NCI-H146 treated with DMSO at 0.1 percent for 48 hours (cell line): ENCODE measurements around the gene ANO6.
"Not testable (repeated sequence)": the region's sequence is repeated elsewhere in the genome, so short reads cannot be mapped to it uniquely, and the experiment has no call there.

Experiments used
- DNase-seq: peaks from one replicate; lab custom pipeline; 2025; ENCODE audit not compliant: unreplicated experiment; lab: John Stamatoyannopoulos, UW

ANO6 gene, protein sequence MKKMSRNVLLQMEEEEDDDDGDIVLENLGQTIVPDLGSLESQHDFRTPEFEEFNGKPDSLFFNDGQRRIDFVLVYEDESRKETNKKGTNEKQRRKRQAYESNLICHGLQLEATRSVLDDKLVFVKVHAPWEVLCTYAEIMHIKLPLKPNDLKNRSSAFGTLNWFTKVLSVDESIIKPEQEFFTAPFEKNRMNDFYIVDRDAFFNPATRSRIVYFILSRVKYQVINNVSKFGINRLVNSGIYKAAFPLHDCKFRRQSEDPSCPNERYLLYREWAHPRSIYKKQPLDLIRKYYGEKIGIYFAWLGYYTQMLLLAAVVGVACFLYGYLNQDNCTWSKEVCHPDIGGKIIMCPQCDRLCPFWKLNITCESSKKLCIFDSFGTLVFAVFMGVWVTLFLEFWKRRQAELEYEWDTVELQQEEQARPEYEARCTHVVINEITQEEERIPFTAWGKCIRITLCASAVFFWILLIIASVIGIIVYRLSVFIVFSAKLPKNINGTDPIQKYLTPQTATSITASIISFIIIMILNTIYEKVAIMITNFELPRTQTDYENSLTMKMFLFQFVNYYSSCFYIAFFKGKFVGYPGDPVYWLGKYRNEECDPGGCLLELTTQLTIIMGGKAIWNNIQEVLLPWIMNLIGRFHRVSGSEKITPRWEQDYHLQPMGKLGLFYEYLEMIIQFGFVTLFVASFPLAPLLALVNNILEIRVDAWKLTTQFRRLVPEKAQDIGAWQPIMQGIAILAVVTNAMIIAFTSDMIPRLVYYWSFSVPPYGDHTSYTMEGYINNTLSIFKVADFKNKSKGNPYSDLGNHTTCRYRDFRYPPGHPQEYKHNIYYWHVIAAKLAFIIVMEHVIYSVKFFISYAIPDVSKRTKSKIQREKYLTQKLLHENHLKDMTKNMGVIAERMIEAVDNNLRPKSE

DNA sequence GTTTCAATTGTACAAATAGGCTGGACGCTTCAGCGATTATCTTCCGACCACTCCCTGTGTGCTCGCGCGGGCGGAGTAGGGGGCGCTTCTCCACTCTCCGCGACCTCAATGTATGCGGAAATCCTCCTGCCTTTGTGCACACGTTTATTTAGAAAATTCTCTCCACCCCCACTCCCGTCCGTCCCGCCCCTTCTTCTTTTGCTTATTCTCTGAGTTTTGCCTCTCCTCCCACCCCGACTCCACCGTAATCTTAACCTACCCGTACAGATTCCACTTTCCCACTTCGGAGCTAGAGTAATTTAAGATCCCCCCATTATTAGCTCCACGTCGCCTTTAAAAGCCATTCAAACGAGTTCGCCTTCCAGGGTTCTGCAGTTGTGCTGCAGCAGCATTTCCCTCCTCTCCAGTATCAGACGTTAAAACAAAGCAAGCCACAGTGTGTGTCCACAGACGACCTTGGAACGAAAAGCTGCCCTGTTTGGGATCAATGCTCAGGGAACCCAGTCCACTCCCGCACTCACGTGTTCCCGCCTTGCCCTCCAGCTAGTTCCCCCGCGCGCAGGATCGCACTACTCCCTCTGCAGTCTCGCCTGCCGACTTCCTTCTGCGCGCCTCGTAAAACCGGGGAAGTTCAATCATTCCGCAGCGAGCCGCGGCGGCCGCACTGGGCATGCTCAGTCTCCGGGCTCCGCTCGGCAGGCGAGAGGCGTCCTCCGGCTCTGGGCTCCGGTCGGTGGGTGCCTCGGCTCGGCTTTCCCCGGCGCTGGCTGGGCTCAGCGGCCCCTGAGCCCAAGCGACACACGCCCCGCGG, at the start of gene ANO6:
TSS of gene ANO6 (plus strand) at position 677 of the 811 bp plus-strand sequence. CDS start 227 bp downstream, outside the sequence.
- DNase-seq = peak; percentile 87

DNA sequence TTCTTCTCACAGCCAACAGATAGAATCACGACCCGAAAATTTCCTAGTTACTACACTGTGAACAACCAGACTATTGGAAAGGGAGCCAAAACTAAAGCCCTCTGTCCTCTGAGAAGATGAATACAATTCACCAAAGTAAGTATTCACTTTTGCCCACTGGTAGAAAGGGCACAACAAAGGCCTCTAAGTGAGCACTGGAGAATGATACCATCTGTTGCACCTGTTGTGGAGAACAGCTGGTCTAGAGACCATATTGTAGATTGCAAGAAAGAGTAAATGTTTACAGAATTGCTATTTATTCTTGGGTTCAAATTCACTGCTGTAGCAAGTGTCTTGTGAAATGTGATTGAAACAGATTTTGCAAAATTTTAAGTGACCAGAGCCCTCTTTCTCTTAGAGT, 46.9 kb upstream of the ANO6 start:
- no peak for DNase-seq

DNA sequence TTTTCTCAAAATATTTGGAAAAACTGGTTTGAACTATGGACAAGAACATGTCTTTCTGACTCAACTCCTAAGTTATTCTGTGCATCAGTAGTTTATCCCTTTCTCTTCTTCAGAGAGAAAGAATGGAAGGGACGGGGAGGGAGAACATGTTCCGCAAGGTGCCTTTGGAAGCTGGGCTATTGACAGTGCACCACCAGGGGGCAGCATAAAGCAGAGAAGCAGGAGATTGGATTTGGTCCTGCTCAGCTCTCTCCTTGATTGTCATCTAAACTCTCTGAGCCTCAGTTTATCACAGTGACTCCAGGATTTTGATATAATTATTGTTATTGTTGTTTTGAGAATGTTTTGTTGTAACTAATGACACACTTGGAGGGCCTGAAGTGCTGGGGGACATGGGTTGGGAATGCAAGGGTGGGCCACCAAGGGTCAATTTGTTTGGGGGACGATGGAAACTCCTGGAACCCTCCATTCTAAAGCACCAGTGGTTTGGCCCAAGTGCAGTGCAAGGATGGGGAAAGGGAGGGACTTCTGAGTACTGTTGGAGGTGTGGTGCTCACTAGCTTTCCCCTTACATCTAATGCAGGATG, 45.3 kb upstream of the ANO6 start:
- peak; percentile 45 for DNase-seq

DNA sequence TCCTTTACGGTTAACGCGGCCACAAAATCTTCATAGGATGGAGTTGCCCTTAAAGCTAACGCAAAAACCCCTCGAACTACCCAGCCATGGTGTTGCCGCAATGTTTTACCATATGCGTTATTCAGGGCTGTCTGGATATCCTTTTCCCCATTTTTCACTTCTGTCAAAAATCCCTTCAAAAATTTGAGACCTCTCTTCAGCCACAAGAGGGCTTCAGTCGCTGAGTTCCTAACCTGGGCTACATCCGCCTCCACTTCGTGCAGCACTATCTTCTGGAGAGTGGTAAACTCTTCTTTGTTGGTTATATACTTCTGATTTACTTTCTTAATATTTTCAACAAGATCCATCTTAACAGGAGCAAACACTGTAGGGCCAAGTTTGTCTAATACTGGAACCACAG, 42.6 kb upstream of the ANO6 start:
- not testable (repeated sequence) for DNase-seq

DNA sequence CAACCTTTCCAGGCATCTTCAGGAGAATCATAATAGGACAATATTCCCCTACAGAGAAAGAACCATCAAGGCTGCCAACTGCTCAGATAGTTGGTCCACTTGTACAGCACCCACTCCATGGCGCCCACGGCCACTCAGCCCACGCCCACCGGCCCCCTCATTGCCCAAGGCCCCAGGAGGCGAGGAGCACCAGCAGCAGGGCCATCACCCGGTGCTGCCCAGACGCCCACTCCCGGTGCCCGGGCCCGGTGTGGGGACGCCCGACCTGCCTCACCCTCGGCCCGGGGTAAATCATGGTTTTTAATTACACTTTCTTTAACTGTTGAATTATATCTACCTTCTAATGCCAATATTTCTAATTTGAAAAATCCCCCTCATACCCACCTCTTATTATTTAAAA, 41.3 kb upstream of the ANO6 start:
- no peak for DNase-seq

DNA sequence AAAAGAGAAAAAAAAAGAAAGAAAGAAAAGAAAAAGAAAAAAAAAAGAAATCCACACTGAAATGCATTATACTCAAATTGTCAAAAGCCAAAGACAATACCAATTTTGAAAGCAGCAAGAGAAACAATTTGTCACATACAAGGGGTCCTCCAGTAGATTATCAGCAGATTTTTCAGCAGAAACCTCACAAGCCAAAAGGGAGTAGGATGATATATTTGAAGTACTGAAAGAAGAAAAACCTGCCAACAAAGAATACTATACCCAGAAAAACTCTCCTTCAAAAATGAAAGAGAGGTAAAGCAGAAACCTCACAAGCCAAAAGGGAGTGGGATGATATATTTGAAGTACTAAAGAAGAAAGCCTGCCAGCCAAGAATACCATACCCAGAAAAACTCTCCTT, 37.1 kb upstream of the ANO6 start:
- DNase-seq = no peak

DNA sequence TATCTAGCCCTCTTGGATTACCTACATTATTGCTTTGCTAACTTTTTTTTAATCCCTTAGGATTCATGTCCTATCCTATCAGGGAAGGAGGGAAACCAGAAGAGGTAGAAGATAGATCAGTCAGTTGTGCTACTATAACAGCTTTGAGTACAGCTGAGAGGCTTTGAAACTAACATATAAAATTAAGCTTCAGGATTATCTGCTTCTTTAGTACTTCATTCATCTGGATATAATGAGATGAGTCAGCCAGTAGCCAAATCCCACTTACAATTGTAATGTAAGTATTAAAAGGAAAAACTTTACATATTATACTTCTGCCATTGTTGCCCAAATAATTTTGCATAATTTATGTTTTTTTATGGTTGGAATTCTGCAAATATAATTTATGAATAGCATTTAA, 33.4 kb upstream of the ANO6 start:
- no peak for DNase-seq

DNA sequence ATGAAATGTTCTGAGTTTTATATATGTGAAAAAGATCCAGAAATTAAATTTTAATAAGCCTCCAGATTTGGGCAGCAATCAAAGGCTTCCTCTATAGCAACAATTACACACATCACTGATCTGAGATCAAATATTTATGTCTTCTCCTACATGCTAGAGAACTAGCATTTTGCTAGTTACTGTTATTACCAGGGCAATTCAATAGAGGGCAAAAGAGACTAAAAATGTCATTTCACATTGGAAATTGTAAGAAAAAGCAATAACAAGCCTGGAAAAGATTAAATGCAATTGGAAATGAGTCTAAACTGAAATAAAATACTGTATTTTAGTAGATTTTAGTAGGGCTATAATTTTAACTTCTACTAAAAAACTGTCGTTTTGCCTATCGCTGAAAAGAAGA, 32.6 kb upstream of the ANO6 start:
- no peak for DNase-seq

DNA sequence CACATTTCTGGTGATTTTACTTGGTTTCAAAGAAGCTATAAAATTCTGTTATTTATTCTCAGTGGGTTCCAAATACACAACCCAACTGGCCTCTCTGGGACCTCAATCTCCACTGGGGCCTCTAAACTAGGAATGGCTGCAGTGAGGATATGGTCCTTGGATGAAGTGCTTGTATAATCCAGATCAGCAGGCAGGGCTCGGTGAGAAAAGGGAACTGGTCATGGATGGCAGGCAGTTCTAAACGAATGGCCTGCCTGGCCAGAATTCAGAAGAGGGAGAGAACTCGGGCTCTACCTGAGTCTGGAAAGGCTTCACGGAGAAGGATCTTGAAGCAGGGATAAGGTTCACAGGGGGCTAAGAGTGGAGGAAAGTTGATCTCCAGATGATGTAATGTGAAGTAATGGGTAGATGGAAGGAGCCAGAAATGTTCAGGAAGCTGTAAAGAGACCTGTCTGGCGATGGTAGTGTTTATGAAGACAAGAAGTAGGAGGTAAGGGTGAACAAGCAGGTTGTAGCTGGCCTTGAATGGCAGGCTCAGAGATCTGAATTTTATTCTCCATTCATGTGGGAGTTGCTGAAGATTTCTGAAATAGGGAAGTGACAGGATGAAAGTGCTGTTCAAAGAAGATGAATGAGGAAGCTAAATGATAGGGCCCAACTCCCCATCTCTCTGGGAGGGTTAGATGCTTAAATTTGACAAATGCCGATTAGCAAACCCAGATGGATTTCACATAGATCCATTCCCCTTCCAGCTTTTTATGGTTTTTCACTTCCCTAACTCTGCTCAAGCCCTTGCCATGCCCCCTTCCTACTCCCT, 31.5 kb upstream of the ANO6 start:
- no peak for DNase-seq

DNA sequence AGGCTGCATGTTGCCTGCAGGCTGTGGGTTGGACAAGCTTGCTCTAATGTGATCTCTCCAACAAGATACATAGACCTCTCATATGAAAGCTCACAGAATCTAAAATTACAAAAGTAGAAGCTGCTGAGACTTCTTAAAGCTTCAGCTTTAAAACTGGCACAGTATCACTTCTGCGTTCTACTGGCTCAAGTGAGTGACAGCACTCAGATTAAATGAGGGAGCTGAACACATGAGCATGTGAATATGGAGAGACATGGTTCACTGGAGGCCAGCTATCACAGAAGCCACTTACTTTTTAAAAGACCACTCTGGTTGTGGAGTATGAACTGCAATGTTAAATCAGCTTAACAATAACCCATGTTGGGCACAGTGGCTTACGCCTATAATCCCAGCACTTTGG, 29.1 kb upstream of the ANO6 start:
- DNase-seq = no peak

DNA sequence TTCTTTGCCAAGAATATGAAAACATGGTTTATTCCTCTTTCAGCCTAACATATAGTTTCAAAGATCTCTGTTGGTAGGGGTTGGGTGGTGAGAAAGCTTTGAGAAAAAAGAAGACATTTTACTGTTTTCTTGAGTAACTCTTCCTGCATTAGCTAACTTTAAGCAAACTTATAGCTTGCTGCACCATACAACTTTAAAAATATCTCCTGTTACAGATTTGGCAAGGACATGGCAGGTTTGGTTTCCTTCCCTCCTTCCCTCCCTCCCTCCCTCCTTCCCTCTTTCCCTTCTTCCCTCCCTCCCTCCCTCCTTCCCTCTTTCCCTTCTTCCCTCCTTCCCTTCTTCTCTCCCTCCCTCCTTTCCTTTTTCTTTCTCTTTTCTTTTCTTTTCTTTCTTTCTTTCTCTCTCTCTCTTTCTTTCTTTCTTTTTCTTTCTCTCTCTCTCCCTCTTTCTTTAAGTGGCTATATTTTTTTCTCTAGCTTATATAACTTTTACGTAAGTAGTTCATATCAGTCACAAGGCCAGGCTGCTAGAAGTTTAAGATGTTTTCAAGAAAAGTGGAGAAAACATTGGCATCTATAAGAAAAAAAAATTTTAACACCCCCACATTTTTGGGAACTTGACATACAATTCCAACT, 26.0 kb upstream of the ANO6 start:
- DNase-seq = no peak

DNA sequence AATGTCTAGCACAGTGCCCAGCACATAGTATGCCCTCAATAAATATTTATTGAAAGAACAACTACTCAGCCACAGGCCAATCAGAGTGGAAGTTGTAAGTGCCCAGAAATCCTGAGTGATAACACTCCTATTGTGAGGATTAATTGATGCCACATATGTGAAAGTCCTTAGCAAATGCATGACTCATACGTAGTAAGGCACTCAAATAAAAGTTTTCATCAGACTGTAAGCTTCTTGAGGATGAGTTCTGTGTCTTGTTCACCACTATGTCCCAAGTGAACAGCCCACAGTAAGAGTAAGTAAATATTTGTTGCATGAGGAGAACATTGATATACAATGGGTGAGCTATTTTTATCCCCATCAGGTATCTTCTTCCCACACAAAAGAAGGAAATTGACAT, 24.7 kb upstream of the ANO6 start:
- no peak for DNase-seq

DNA sequence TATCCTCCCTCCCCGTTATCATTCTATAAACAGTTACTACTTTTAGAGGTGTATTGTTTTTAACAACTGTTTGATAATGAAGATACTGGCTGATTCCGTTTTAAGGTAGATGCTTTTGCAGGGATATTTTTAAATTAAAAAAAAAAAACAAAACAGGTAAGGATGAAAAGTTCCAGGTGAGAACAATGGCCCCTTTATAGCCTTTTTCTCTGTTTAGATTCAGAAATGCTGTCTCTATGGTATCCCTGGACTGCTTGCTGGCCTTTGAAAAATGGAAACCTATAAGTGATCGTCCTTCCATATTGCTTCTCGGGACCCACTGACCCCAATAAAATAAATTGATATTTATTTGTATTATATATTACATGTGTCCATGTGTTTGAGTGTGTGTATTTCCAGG, 23.2 kb upstream of the ANO6 start:
- DNase-seq = no peak

DNA sequence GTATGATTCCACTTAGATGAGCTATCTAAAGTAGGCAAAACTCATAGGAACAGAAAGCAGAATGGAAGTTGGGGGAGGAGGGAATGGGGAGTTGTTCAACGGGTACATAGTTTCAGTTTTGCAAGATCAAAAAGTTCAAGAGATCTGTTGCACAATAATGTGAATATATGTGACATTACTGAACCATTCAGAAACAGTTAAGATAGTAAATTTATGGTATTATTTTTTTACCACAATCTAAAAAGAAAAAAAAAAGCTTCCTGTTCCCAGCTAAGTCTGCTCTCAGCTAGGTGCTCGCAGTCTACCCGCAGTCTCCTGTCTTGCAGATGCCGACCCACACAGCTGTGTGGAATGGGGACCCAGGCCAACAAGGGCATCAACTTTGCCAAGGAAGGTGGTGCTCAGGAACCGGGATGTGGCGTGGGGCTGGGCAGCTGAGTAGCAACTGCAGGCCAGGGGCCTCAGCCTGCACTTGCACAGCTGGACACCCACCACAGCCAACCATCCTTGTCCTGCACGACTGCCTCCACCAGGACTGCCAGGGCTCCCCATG, 15.3 kb upstream of the ANO6 start:
- no peak for DNase-seq

DNA sequence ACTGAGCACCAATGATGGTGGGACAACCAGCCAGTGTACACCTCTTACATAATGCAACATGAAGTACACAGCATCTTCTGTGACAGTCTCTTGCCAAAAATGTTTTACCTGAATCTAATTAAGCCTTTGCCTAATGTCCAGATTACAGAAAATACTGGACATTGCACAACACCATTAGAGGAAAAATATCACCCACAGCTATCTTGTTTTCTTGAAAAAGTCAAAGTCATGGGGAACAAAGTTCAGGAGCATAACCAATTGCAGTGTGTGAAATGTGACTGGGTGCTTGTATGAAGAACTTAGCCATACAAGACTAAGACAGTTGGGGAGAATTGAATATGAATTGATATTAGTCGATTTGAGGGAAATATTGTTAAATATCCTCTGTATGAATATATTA, 12.1 kb upstream of the ANO6 start:
- DNase-seq = no peak

DNA sequence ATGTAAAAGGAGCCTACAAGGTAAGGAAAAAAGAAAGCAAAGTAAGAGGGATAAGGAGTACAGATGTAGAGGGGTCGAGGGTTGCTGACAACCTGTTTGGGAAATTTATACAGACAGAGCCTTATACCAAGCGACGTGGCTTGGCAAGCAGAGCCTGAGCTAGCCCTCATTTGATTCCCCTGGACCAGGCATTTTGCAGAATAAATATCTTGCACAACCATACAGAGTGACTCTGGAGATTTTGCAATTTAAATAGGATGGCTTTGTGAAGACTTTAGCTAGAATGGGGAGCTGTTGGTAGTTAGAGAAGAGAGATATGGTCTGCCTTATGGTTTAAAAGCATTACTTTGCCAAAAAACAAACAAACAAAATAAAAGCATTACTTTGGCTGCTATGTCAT, 11.1 kb upstream of the ANO6 start:
- DNase-seq = no peak

DNA sequence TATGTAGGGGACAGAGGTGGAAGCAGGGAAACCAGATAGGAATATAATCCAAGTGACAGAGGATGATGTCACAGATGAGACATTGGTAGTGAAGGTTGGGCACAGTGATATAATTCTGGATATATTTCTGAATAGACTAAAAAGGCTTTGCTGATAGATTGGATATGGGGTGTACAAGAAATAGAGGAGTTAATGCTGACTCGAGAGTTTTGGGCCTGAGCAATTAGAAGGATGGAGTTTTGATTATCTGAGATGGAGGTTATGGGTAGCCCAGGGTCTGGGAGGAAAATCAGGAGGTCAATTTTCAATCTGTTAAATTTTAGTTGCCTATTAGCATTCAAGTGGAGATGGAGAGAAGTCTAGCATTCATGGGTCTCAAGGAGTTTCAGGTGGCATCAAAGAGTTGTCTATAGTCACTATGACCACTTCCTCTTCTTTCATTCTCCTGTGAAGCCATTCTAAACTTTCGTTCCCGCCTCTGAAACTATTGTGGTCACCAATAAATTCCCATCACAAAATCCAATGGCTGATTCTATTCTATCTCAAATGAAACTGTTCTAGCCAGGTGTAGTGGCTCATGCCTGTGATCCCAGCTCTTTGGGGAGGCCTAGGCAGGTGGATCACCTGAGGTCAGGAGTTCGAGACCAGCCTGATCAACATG, 10.6 kb upstream of the ANO6 start:
- DNase-seq = no peak

DNA sequence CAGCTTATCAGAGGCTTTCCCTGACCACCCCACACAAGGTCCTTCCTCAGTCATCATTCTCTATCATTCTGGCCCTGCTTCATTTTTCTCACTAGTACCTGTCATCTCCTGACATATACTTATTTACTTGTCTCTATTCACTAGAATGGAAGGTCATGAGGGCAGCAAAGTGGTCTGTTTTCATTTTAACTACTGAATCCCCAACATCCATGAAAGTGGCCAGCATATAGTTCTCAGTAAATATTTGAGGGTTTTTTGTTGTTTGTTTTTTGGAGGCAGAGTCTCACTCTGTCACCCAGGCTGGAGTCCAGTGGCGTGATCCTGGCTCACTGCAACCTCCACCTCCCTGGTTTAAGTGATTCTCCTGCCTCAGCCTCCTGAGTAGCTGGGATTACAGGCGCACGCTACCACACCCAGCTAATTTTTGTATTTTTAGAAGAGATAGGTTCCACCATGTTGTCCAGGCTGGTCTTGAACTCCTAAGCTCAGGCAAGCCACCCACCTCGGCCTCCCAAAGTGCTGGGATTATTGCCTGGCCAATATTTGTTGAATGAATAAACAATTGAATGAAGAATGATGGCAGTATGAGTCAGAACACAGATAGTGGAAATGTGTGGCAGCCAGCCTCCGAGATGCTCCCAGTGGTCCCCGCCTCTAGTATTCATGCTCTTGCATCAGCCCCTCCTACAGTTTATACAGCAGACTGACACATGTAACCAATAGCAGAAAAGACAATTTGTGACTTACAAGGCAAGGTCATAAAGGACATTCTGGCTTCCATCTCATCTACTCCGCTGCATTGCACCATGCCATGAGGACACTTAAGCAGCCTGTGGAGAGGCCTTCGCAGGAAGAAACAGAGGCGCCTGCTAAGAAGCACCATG, 7.0 kb upstream of the ANO6 start:
- no peak for DNase-seq
